Keratinocyte (primary cell): ENCODE measurements around the gene DNAAF8. TPM values are rescaled to one million over a fixed set of nuclear protein-coding genes. Genes with fewer than 3 reads are reported as not detected.
"Not testable (repeated sequence)": the region's sequence is repeated elsewhere in the genome, so short reads cannot be mapped to it uniquely, and the experiment has no call there.

Experiments used
- DNase-seq: peaks from one replicate; pipeline ENCODE4 v3.0.0-alpha.2; 2011; ENCODE audit warnings: low read depth, missing footprints, low spot score
- FAIRE-seq: peaks from 2 replicates; lab custom pipeline; 2011; peaks lifted over from hg19 to GRCh38; lab: Jason Lieb, UNC
- H2AFZ ChIP-seq: 2 replicates; pipeline ENCODE4 v1.6.0; 2012; ENCODE audit warnings: low read length, control low read depth, inconsistent platforms; ENCODE audit not compliant: control insufficient read depth
- H3K27ac ChIP-seq: 2 replicates; pipeline ENCODE4 v1.5.1; 2011; ENCODE audit warnings: low read length; ENCODE audit not compliant: control insufficient read depth, insufficient read depth
- H3K27me3 ChIP-seq: 3 replicates; pipeline ENCODE4 v1.6.0; 2011; ENCODE audit warnings: low read length; ENCODE audit not compliant: control insufficient read depth, insufficient read depth; ENCODE audit errors: extremely low read depth
- H3K36me3 ChIP-seq, 2 experiments: 2 replicates in 1 of 2; 3 replicates in 1 of 2; pipeline ENCODE4 v1.5.1; 2011; ENCODE audit warnings: low read length in 2 of 2, mild to moderate bottlenecking in 1 of 2; ENCODE audit not compliant: control insufficient read depth in 2 of 2, insufficient read depth in 2 of 2; ENCODE audit errors: extremely low read depth in 1 of 2
- H3K4me1 ChIP-seq: 3 replicates; pipeline ENCODE4 v1.5.1; 2011; ENCODE audit warnings: low read length; ENCODE audit not compliant: control insufficient read depth, insufficient read depth; ENCODE audit errors: extremely low read depth
- H3K4me2 ChIP-seq: 3 replicates; pipeline ENCODE4 v1.6.0; 2011; ENCODE audit warnings: low read depth, low read length; ENCODE audit not compliant: control insufficient read depth, insufficient read depth; ENCODE audit errors: extremely low read depth
- H3K4me3 ChIP-seq, 3 experiments: fragments of 200-600 bp in 1 of 3; sonication (generic) in 1 of 3; 2 replicates in 2 of 3; 3 replicates in 1 of 3; pipeline ENCODE4 v1.5.1; 2011 to 2016; ENCODE audit warnings: low read length in 3 of 3, mild to moderate bottlenecking in 3 of 3, control low read depth in 2 of 3, inconsistent platforms in 1 of 3, low read depth in 1 of 3, mixed read lengths in 1 of 3, mixed run types in 1 of 3, moderate library complexity in 1 of 3; ENCODE audit not compliant: control insufficient read depth in 2 of 3, insufficient read depth in 2 of 3; ENCODE audit errors: extremely low read depth in 1 of 3
- H3K79me2 ChIP-seq: 2 replicates; pipeline ENCODE4 v1.6.0; 2012; ENCODE audit warnings: low read length; ENCODE audit not compliant: control insufficient read depth, insufficient read depth
- H3K9ac ChIP-seq: 3 replicates; pipeline ENCODE4 v1.6.0; 2011; ENCODE audit warnings: low read length; ENCODE audit not compliant: control insufficient read depth, insufficient read depth; ENCODE audit errors: extremely low read depth
- H3K9me1 ChIP-seq: 3 replicates; pipeline ENCODE4 v1.6.0; 2011; ENCODE audit warnings: low read length; ENCODE audit not compliant: control insufficient read depth, insufficient read depth; ENCODE audit errors: extremely low read depth
- H3K9me3 ChIP-seq: 2 replicates; pipeline ENCODE4 v1.5.1; 2012; ENCODE audit warnings: low read depth, low read length; ENCODE audit not compliant: control insufficient read depth
- H4K20me1 ChIP-seq: 3 replicates; pipeline ENCODE4 v1.6.0; 2011; ENCODE audit warnings: low read length; ENCODE audit not compliant: control insufficient read depth, insufficient read depth; ENCODE audit errors: extremely low read depth
- EZH2 ChIP-seq: IDR thresholded peaks from one replicate; pipeline ENCODE4 v1.6.1; 2012; ENCODE audit warnings: inconsistent platforms, mild to moderate bottlenecking, low read length, moderate library complexity
- dilution Hi-C: fragments of 300-500 bp; cut with MboI; formaldehyde crosslinking; loops from one replicate; pipeline ENCODE4 v1.7.0; 2020; ENCODE audit warnings: low sequenced_read_pairs; ENCODE audit not compliant: extremely low pct_ligation_motif_present
- polyA plus RNA-seq, 5 experiments: library from polyadenylated mRNA; depleted of rRNA in 3 of 5; stranded (reverse) in 3 of 5; stranded (forward) in 1 of 5; unstranded in 1 of 5; fragments of >200 nt; gene quantifications; 1 replicate in 1 of 5; 2 replicates in 3 of 5; 3 replicates in 1 of 5; pipeline versions ENCODE4 v1.2.1 to v1.2.3, GENCODE V29; 2011 to 2012; ENCODE audit warnings: missing spikeins in 2 of 5, low read depth in 1 of 5, low replicate concordance in 1 of 5
- TF ChIP-seq, protein P1 (sequence below), 3 experiments: IDR thresholded peaks in 1 of 3; conservative IDR thresholded peaks in 1 of 3; optimal IDR thresholded peaks in 1 of 3; 2 replicates in 2 of 3; 3 replicates in 1 of 3; pipeline versions ENCODE3 to v1.5.1; 2011; ENCODE audit warnings: low read length in 3 of 3, mild to moderate bottlenecking in 3 of 3, moderate library complexity in 2 of 3, control low read depth in 1 of 3, inconsistent platforms in 1 of 3; ENCODE audit not compliant: insufficient read depth in 2 of 3; ENCODE audit errors: extremely low read depth in 1 of 3

The DNAAF8 gene
- polyA plus RNA-seq, 1 donor (not counting 4 experiments of a cell fraction or from before 2014, with no cell fraction given) = 0.26 TPM

DNA sequence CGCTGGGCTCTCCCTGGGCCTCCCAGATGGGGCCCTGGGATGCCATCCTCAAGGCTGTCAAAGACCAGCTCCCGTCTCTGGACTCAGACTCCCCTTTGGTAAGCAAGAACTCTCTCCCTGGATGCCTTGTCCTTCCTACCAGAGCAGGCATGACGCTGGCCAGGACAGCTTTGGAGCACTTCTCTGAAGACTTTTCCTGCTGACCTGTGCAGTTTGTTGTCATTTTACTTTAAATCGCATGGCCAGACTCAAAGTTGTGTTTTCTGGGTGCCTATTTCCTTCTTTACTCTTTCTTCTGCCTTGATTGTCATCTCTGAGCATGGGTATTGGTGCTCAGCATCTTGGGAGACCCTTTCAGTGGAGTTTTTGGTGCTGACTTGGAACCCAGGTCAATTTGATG is 2.2 kb downstream of the DNAAF8 start:
- dilution Hi-C loops = no loop called here
- no peak for FAIRE-seq
- no peak overlapping the region for H3K4me3 ChIP-seq

DNA sequence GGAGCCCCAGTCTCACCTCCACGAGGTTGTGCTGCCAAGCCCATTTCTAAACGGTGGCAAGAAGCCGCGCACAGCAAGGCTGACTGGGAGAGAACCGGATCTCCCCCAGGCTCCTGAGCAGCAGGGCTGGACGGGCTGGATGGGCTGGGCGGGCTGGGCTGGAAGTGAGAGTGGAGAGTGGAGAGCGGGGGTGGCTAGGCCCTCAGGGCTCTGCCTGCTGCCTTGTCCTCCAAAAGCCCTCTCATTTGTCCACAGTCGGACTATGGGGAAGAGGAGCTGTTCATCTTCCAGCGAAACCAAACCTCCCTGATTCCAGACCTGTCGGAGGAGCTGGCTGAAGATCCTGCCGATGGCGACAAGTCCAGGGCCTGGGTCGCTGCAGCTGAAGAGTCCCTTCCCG is 3.2 kb downstream of the DNAAF8 start:
- no peaks in the 10 kb centered on the region for H4K20me1 ChIP-seq
- no peak overlapping the region for H3K27ac ChIP-seq
- H3K79me2 ChIP-seq = peaks cover 12% of the 10 kb centered on the region
- dilution Hi-C loops = no loop called here
- FAIRE-seq (no peak), DNase-seq (no peak)
- TF ChIP-seq EZH2 = no peak
- TF ChIP-seq, protein P1, sequence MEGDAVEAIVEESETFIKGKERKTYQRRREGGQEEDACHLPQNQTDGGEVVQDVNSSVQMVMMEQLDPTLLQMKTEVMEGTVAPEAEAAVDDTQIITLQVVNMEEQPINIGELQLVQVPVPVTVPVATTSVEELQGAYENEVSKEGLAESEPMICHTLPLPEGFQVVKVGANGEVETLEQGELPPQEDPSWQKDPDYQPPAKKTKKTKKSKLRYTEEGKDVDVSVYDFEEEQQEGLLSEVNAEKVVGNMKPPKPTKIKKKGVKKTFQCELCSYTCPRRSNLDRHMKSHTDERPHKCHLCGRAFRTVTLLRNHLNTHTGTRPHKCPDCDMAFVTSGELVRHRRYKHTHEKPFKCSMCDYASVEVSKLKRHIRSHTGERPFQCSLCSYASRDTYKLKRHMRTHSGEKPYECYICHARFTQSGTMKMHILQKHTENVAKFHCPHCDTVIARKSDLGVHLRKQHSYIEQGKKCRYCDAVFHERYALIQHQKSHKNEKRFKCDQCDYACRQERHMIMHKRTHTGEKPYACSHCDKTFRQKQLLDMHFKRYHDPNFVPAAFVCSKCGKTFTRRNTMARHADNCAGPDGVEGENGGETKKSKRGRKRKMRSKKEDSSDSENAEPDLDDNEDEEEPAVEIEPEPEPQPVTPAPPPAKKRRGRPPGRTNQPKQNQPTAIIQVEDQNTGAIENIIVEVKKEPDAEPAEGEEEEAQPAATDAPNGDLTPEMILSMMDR (optimal IDR thresholded peaks at IDR 0.05 in 1 of 3, IDR thresholded peaks at IDR 0.05 in 1 of 3, conservative IDR thresholded peaks at IDR 0.05 in 1 of 3; ENCODE audit: extremely low read depth in 1 of 3, insufficient read depth in 2 of 3, low read length in 3 of 3) = no peak
- no peak overlapping the region for H2AFZ ChIP-seq
- H3K27me3 ChIP-seq = peaks cover 3% of the 10 kb centered on the region
- no peaks in the 10 kb centered on the region for H3K9me1 ChIP-seq
- H3K9ac ChIP-seq = no peak overlapping the region
- no peak overlapping the region for H3K4me2 ChIP-seq
- H3K9me3 ChIP-seq = no peaks in the 10 kb centered on the region
- peaks cover 5% of the 10 kb centered on the region for H3K4me1 ChIP-seq
- no peak overlapping the region for H3K4me3 ChIP-seq
- H3K36me3 ChIP-seq = no peaks in the 10 kb centered on the region

More for the DNA sequence above, 2.2 kb downstream of the DNAAF8 start:
- Histone ChIP-seq H4K20me1 (no peaks in the 10 kb centered on the region), H3K4me2 (no peak overlapping the region), H3K9me1 (no peaks in the 10 kb centered on the region), H3K27ac (no peak overlapping the region), H3K9ac (no peak overlapping the region), H3K4me1 (peaks cover 5% of the 10 kb centered on the region), H3K9me3 (no peaks in the 10 kb centered on the region), H3K36me3 (peaks cover 0 to 6% of the 10 kb centered on the region in 2 experiments), H2AFZ (no peak overlapping the region), H3K79me2 (peaks cover 21% of the 10 kb centered on the region), H3K27me3 (peaks cover 3% of the 10 kb centered on the region)
- no peak for DNase-seq
- no peak for TF ChIP-seq EZH2

DNA sequence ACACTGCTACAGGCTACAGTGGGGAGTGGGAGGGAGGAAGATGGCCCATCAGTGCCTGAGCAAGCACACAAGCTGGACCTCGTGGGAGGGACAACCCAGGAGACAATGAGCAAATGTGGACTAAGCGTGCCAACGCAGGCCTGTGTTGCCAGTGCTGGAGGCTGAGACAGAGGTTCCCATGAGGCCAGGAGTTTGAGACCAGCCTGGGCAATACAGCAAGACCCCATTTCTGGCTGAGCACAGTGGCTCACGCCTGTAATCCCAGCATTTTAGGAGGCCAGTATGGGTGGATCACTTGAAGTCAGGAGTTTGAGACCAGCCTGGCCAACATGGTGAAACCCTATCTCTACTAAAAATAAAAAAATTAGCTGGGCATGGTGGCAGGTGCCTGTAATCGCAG is 4.0 kb downstream of the DNAAF8 start:
- H3K4me1 ChIP-seq = peaks cover 12% of the 10 kb centered on the region
- H3K9me3 ChIP-seq, H4K20me1 ChIP-seq, H3K27ac ChIP-seq, H3K36me3 ChIP-seq, H3K9me1 ChIP-seq, DNase-seq, H3K79me2 ChIP-seq, H3K4me3 ChIP-seq, H3K9ac ChIP-seq, H2AFZ ChIP-seq, H3K27me3 ChIP-seq, dilution Hi-C loops, FAIRE-seq, H3K4me2 ChIP-seq: not testable (repeated sequence)
